Retinal pigment epithelial cell (primary cell): ENCODE measurements around the gene FRMPD2.
"Not testable (repeated sequence)": the region's sequence is repeated elsewhere in the genome, so short reads cannot be mapped to it uniquely, and the experiment has no call there.

Experiments
- DNase-seq: peaks from one replicate; pipeline ENCODE4 v3.0.0-alpha.2; 2010; ENCODE audit warnings: low read depth
- H3K4me3 ChIP-seq: 2 replicates; pipeline ENCODE4 v1.5.1; 2011; ENCODE audit warnings: mild to moderate bottlenecking, low read length, control low read depth, moderate library complexity
- TF ChIP-seq, protein P1 (sequence below): conservative IDR thresholded peaks from 2 replicates; pipeline ENCODE4 v1.5.1; 2011; ENCODE audit warnings: low read depth, low read length, control low read depth, inconsistent platforms

The FRMPD2 gene

DNA sequence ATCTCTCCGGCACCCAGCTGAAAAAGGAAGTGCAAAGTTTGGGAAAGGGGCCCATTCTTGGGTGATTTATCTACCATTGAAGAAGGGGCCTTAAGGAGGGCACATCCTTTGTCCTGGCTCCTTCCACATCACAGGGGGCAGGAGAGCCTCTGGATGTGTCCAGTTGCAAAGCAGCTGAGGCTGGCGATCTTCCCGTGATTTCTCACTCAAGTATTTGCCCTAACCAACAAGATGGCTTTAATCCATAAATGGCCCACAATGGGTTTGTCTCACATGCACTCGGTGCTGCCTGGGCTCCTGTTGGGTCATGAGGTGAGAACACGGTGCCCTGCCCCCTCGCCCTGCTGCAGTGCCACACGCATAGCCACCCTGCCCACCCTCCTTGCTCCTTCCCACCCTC, 14.2 kb upstream of the FRMPD2 start:
- no peak for DNase-seq
- no peak overlapping the region for H3K4me3 ChIP-seq
- TF ChIP-seq, protein P1, sequence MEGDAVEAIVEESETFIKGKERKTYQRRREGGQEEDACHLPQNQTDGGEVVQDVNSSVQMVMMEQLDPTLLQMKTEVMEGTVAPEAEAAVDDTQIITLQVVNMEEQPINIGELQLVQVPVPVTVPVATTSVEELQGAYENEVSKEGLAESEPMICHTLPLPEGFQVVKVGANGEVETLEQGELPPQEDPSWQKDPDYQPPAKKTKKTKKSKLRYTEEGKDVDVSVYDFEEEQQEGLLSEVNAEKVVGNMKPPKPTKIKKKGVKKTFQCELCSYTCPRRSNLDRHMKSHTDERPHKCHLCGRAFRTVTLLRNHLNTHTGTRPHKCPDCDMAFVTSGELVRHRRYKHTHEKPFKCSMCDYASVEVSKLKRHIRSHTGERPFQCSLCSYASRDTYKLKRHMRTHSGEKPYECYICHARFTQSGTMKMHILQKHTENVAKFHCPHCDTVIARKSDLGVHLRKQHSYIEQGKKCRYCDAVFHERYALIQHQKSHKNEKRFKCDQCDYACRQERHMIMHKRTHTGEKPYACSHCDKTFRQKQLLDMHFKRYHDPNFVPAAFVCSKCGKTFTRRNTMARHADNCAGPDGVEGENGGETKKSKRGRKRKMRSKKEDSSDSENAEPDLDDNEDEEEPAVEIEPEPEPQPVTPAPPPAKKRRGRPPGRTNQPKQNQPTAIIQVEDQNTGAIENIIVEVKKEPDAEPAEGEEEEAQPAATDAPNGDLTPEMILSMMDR, result no peak

DNA sequence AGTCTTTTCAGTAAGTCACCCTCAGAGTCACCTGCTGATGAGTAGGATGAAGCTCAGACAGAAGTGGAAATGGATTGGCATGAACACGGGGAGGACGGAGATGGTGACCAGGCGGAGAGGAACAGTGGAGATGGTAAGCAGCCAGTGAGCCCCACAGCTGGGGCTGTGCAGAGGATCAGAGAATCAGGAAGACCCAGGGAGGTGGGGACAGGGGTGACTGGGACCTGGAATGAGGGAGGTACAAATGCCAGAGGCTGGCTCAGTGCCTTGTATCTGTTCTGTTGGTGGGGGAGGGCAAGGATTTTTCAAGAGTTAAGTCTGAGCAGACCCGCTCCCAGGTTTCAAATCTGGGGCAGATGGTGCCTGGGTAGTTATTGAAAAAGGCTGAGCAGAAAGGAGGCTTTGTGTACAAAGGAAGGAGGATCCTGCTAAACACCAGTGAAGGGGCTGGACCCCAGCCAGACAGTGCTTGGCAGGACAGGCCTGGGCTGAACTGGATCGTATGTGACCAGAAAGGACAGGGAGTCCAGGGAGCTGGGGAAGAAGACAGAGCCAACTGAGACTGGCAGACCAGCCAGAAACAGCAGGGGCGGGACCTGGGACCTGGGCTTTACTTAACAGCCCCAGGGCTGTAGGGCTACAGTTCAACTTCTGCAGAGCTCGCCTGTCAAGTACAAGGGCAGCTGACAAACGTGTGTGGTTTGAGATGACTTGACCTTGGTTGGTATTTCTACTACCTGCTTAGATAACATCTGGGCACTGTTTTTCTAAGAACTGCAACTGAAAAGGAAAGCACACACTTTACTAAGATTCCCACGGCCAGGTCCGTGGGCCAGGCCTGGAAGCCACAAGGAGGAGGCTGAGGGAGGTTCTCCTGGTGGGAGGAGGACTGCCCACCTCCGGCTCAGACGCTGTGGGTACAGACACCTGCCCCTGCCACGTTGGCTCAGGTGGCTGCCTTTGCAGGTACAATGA, 13.2 kb upstream of the FRMPD2 start:
- H3K4me3 ChIP-seq, result no peak overlapping the region
- DNase-seq, result no peak
- TF ChIP-seq, protein P1, result no peak

DNA sequence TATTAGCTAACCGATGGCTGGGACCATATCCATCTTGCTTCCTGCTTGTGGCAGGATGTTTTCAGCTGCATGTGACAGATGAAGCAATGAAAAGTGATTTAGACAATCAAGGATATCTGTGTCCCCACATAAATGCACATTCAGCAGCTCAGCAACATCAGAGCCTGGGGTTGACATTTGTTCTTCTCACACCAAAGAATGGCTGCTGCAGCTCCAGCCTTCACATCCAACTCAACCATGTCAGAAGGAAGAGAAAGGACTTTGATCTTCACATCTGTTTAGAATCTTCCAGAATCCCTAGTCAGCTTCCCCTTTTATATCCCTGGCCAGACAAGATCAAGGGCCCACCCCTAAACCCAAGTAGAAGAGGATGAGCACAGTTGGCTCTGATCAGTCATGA, 11.9 kb upstream of the FRMPD2 start:
- TF ChIP-seq, protein P1, result no peak
- H3K4me3 ChIP-seq, result no peak overlapping the region
- DNase-seq, result no peak

DNA sequence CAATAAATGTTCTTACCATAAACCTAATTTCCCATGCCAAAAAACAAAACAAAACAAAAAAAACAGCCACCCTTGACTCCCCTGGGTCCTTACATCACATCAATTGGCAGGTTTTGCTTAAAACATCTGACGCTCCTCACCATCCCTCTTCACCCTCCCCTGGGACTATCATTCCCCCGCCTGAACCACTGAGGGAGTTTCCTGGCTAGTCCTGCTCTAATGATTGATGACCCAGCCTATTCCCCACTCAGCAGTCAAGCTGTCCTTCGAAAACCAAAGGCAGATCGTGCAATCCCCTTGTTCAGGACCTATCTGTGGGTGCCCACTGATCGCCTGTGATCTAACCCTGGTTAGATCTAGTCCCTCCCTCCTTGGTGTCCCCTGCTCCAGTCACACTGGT, 11.2 kb upstream of the FRMPD2 start:
- TF ChIP-seq, protein P1, result no peak
- H3K4me3 ChIP-seq, result no peak overlapping the region
- no peak for DNase-seq

DNA sequence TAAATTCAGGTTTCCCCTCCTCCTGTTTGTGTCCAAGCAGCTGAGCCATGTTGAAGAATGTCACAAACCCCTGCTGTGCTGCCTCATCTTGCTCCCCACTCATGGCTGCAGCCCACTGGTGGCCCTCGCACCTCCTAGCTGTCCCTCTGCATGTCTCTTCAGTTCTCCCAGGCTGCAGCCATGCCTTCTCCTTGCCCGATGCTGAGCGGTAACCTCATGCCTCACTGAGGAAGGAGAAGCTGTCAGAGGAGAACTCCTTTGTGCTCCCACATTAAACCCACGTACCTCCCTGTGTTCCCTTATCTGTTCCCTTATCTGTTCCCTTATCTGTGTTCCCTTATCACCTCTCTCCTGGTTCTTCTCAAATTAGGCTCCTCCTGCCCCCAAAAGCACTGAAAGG, 10.3 kb upstream of the FRMPD2 start:
- DNase-seq, result no peak
- H3K4me3 ChIP-seq, result no peak overlapping the region
- TF ChIP-seq, protein P1, result no peak

DNA sequence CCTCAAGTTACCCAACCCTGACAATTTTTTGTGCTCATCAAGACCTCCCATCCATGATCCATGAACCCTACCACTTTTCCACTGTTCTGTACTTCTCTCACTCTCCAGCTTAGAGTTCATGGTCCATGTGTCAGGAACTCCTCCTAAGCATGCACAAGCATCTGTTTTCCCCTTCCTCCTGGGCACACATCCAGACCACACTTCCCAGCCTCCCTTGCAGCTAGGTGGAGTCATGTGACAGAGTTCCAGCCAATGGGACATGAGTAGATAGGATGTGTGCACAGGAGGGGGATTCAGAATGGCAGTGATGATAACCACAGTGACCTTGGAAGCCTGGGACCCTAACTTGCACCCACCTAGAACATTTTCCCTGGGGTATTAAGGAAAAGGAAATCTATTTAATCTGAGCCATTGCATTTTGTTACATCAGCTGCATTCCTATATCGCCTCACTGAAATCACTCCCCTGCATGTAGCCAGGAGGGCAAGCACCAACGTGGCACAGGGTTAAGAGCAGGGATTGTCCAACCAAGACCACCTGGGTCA, 9.6 kb upstream of the FRMPD2 start:
- TF ChIP-seq, protein P1, result no peak
- no peak overlapping the region for H3K4me3 ChIP-seq
- no peak for DNase-seq

DNA sequence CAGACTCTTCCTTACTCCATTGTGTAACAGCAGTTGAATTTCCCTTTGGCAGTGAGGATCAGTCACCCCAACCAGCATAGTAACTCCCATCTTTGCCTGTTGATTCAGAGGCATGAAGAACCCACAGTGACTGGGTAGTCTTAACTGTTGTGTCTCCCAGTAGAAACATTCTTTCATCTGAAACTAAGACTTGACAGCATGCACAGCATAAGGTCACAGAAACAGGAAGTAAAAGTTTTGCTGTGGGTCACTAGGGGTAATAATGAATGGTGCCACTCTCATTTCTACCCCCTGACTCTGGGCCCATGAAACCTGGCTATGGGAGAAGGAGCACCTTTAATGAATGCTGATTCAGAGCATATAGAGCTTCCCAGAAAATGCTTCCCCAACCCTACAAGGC, 8.3 kb upstream of the FRMPD2 start:
- H3K4me3 ChIP-seq, result no peak overlapping the region
- no peak for DNase-seq
- TF ChIP-seq, protein P1, result no peak

DNA sequence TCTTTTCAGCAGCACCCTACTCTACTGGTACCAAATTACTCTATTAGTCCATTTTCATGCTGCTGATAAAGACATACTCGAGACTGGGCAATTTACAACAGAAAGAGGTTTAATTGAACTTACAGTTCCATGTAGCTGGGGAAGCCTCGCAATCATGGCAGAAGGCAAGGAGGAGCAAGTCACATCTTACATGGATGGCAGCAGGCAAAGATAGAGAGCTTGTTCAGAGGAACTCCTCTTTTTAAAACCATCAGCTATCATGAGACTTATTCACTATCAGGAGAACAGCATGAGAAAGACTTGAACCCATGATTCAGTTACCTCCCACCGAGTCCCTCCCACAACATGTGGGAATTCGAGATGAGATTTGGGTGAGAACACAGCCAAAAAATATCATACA, 7.2 kb upstream of the FRMPD2 start:
- not testable (repeated sequence) for H3K4me3 ChIP-seq, DNase-seq
